Measurements from ENCODE around the gene BCL3.
A peak's percentile ranks its signal among the peaks of the same experiment; 100 is the strongest.
"Not testable (repeated sequence)": the region's sequence is repeated elsewhere in the genome, so short reads cannot be mapped to it uniquely, and the experiment has no call there.

BCL3 gene

GRCh38 chr19:44721369-44721768 lies 27.1 kb upstream of the BCL3 start:
- DNase-seq (ENCODE audit: low read depth) = not testable (repeated sequence)

GRCh38 chr19:44722131-44723121 lies 26.1 kb upstream of the BCL3 start:
- no peak for DNase-seq (ENCODE audit: low read depth)

- no peak for DNase-seq (ENCODE audit: low read depth)
Measured at GRCh38 chr19:44723299-44723951, 25.1 kb upstream of the BCL3 start.

GRCh38 chr19:44723952-44724319 lies 24.6 kb upstream of the BCL3 start:
- peak; percentile 80 for DNase-seq (ENCODE audit: low read depth)

- DNase-seq (ENCODE audit: low read depth) = no peak
Measured at GRCh38 chr19:44725251-44725650, 23.3 kb upstream of the BCL3 start.

- DNase-seq (ENCODE audit: low read depth) = no peak
Measured at GRCh38 chr19:44725684-44726083, 22.8 kb upstream of the BCL3 start.

GRCh38 chr19:44726465-44726864 lies 22.0 kb upstream of the BCL3 start:
- DNase-seq (ENCODE audit: low read depth) = no peak

GRCh38 chr19:44728178-44728577 lies 20.3 kb upstream of the BCL3 start:
- no peak for DNase-seq (ENCODE audit: low read depth)

GRCh38 chr19:44729516-44730033 lies 18.9 kb upstream of the BCL3 start:
- DNase-seq (ENCODE audit: low read depth) = no peak

GRCh38 chr19:44731081-44731480 lies 17.4 kb upstream of the BCL3 start:
- no peak for DNase-seq (ENCODE audit: low read depth)

- DNase-seq (ENCODE audit: low read depth) = no peak
Measured at GRCh38 chr19:44731622-44732021, 16.9 kb upstream of the BCL3 start.

GRCh38 chr19:44732235-44733014 lies 16.1 kb upstream of the BCL3 start:
- DNase-seq (ENCODE audit: low read depth) = no peak

GRCh38 chr19:44734357-44734756 lies 14.2 kb upstream of the BCL3 start:
- no peak for DNase-seq (ENCODE audit: low read depth)

- DNase-seq (ENCODE audit: low read depth) = peak; percentile 70
Measured at GRCh38 chr19:44735011-44735410, 13.5 kb upstream of the BCL3 start.

GRCh38 chr19:44737238-44738071 lies 11.1 kb upstream of the BCL3 start:
- no peak for DNase-seq (ENCODE audit: low read depth)

GRCh38 chr19:44738136-44738535 lies 10.4 kb upstream of the BCL3 start:
- no peak for DNase-seq (ENCODE audit: low read depth)

GRCh38 chr19:44738603-44739558 lies 9.6 kb upstream of the BCL3 start:
- no peak for DNase-seq (ENCODE audit: low read depth)

GRCh38 chr19:44740351-44740824 lies 8.1 kb upstream of the BCL3 start:
- peak; percentile 42 for DNase-seq (ENCODE audit: low read depth)

- no peak for DNase-seq (ENCODE audit: low read depth)
Measured at GRCh38 chr19:44741258-44741731, 7.2 kb upstream of the BCL3 start.

- DNase-seq (ENCODE audit: low read depth) = peak; percentile 99
Measured at GRCh38 chr19:44741841-44742329, 6.6 kb upstream of the BCL3 start.
